ENCODE data around the gene RANBP17.

The RANBP17 gene

DNA sequence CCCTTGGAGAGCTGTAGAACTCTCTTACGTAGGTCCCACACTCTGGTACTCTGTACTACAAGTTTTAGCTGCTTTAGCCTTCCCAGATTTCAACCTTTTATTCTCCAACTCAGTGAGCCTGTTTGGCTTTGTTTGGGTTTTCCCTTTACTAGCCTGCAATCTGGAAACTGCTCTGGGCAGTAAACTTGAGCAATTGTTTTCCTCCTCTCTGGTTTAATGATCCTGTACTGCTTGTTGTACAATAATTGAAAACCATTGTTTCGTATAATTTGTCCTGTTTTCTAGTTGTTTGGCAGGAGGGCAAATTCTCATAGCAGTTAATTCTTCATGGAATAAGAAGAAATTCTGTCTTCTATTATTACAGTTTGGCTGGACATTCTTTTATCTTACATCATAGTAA lies 384.4 kb downstream of the RANBP17 start:
- DNase-seq: no peak

GRCh38 chr5:171249460-171249859 lies 387.6 kb downstream of the RANBP17 start:
- no peak for DNase-seq

DNA sequence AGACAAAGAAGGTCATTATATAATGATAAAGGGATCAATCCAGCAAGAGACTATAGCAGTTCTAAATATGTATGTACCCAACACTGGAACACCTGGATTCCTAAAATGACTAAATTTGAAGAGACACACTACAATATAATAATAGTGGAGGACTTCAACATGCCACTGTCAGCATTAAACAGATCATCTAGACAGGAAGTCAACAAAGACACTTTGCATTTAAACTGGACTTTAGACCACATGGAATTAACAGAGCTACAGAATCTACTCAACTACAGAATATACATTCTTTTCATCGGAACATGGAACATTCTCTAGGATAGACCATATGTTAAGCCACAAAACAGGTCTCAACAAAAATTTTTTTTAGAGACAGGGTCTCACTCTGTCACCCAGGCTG lies 388.9 kb downstream of the RANBP17 start:
- no peak for DNase-seq

DNA sequence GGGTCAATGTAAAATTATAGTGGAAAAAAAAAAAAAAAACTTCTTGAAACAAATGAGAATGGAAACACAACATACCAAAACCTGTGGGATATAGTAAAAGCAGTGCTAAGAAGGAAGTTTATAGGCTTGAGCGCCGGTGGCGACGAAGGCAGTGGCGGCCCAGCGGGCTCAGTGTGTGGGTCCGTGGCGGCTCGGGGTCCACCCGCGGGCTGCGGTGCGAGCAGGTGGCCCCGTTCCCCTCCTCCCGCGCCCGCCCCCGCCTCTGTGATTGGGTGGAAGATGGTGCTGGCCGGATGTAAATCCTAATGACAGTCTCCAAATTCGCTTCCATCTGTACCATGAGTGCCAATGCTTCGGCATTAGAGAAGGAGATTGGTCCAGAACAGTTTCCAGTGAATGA lies 389.7 kb downstream of the RANBP17 start:
- DNase-seq: no peak

GRCh38 chr5:171252674-171253073 lies 390.9 kb downstream of the RANBP17 start:
- DNase-seq: no peak

DNA sequence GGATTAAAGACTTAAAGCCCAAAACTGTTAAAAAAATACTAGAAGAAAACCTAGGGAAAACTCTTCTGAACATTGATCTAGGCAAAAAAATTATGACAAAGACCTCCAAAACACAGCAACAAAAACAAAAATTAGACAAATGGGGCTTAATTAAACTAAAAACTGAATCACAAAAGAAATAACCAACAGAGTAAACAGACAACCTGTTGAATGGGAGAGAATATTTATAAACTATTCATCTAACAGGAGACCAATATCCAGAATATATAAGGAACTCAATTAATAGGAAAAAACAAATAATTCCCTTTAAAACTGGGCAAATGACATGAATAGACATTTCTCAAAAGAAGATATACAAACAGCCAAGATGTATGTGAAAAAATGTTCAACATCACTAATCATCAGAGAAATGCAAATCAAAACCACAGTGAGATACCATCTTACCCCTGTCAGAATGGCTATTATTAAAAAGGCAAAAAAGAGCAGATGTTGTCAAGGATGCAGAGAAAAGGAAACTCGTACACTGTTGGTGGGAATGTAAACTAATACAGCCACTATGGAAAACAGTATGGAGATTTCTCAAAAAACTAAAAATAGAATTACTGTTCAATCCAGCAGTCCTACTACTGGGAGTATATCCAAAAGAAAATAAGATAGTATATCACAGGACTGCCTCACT lies 397.1 kb downstream of the RANBP17 start:
- DNase-seq: no peak

DNA sequence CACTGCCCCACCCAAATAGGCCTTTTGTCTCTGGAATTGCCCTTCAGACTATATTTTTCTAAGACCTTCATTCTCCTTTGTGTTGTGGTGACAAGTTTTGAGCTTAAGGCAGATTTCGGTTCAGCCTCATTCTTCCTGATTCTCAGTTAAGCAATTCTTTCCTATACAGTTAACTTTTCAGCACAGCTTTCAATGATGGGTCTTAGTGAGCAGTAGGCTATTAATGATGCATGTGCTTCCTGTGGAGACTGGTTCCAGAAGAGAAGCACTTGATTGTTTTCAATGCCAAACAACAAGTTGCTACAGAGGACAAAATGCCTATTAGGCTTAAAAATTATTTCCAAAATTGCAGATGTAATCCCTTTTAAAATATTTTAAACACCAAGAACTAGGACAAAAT lies 399.5 kb downstream of the RANBP17 start:
- DNase-seq: no peak

DNA sequence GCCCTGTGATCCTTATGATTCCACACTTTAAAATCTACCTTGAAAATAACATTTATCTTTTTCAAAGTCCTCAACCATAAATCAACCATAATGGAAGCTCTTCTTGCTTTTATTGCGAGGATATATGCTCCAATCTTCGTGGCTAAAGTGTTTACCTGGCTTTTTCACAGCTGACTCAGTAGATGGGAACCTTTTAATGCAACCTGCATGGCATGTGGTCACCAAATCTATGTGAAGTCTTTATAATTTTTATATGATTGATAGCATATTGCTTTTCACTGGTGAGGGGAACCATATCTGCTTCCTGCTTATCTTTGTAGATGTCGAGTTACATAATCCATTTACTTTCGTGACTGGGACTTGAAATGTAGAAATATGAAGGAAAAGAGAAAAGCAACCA lies 400.1 kb downstream of the RANBP17 start:
- no peak for DNase-seq

DNA sequence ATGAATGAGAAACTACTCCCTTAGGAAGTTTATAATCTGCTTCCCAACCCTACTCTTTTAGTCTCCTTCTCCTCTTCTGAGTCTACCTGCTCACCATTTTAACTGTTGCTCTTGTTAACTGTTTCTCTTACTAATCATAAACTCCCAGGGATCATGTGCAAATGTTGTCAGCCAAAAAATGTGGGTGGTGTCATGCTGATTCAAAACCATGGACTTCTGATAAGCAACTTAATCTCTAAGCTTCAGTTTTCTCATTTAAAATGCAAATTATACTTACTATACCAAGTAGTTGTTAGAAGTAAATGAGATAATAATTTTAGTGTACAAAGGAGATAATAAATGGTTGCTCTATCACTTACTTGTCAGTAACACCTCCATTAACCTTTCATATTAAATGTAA lies 401.4 kb downstream of the RANBP17 start:
- no peak for DNase-seq

DNA sequence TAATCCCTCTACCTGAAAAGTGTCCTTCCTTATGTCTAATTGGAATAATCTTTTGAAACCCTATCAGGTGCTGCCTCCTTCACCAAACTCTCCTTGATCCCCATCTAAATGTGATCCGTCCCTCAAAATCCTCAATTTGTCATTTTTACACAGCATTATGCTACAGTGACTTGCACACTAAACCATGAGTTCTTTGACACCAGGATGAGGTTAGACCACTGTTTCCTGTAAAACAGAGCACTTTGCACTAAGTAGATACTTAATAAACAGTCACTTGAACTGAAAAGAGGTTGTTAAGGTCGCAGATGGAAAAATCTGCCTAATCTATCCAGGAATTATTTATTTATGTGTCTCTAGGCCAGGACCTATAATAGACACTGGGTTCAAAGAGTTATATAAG lies 403.0 kb downstream of the RANBP17 start:
- DNase-seq: no peak

GRCh38 chr5:171268700-171269620 lies 407.1 kb downstream of the RANBP17 start:
- DNase-seq: no peak

- DNase-seq: no peak
Observed at GRCh38 chr5:171269717-171270116, 407.9 kb downstream of the RANBP17 start.

DNA sequence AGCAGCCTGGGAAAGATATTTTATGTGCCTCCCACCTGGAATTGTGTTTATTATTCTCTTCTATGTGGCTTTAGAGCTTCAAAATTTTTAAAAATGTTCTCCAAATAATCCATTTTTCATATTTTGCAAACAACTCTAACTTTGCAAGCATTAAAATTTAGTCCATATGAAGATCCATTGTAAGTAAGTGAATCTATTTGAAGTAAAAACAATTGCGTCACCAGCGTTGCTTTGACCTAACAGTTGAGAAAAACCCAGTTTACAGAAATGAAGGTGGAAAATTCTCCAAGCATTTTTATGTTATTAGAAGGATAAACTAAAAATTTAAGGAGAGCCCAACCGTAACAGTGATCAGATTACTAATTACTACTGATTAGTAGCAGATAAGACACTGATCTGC lies 408.3 kb downstream of the RANBP17 start:
- no peak for DNase-seq

GRCh38 chr5:171271798-171272197 lies 410.0 kb downstream of the RANBP17 start:
- no peak for DNase-seq

- no peak for DNase-seq
Observed at GRCh38 chr5:171272996-171273970, 411.5 kb downstream of the RANBP17 start.

DNA sequence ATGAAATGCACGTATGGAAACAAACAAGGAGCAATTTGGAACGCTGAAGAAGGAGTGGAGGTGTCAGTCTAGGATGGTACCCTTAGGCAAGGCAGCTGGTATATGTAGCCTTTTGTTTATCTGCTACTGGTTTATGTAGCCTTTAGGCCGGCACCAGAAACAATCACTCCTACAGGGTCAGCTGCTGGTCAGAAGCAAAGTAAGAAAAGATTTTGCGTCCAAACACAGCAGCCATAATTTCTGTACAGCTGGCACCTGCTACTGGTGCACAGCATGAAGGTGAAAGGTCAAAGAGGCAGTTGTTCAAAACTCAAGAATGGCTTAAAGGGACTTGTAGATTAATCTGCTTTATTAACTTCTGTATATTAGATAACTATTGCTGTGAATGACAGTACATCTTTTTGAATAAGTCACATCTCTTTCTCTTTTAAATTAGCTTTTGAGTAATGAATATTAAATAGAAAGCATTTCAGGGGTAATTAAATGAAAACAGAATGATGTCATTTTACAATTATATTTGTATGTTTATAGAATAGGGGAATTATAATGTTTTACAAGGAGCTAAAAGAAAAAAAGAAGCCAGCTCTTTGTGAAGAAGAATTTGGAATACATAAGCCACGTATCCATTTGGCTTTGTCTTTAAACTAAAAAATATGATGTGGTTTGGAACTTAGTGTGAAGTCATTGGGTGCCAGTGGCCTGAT lies 414.2 kb downstream of the RANBP17 start:
- DNase-seq: no peak

DNA sequence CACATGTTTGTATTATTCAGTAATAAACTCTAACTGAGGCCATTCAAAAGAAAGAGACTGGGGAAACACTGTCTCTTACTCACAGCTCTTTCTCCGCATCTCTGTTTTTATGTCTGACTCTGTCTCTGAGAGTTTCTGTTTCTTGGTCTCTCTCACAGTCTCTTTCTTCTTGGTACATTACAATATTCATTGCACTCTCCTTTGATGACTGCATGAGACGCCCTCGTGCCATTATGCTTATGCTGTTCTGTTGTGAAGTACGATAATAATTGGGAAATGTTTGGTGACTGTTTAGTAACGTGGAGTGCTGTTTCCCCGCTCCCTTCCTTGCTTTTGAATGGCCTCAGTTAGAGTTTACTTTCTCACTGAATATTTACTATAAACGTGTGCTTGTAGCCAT lies 421.9 kb downstream of the RANBP17 start:
- DNase-seq: no peak

DNA sequence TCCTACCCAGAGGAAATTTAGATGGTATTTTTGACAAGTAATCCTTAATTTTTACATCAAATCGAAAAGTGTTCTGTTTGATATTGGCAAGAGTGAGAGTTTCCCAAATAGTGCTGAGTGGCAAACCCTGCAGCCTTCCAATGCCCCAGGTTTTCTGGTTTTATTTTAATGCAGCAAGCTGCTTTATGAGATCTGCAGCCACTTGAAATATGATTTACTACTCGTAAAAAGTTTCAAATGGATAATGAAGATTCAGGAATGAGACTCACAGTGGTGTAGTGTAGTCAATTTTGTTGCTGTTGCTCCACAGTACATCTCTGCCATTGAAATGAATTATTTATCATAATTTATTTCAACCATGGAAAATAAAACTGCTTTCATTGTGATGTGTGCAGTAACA lies 423.6 kb downstream of the RANBP17 start:
- no peak for DNase-seq

DNA sequence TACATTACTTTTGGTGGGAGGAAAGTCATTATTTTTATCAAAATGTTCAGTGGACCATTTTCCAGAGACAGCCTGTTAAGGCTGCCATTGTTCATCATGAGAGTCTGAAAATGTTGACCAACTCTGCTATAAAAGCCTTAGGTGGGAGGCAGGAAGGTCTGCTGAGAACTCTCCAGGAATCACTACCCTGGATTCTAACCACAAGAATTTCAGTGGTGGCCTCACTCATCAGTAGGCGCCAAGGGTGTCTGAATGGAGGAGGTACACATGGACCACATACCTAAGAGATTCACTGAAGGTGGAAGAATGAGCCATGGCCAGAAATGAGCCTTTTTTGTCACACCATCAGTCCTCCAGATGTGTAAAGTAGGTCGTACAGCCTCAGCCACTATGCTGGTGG lies 426.2 kb downstream of the RANBP17 start:
- DNase-seq: no peak

DNA sequence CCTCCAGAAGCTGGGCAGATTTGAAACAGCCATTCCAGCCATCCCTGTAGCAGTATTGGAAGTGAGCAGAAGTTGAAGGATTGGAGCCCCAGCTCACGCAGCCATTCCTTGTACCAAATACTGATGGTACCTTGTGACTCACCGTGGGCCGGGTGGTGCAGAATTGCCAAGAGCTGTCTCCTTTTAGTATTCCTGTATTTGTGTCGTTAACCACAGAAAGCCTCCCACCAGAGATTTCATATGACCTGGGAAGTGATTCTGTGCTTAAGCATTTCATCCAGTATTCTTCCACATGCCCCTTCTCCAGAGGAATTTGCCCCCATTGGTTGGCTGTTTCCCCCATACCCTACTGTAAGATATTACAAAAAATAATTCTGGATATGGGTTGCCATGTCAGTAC lies 429.6 kb downstream of the RANBP17 start:
- no peak for DNase-seq

DNA sequence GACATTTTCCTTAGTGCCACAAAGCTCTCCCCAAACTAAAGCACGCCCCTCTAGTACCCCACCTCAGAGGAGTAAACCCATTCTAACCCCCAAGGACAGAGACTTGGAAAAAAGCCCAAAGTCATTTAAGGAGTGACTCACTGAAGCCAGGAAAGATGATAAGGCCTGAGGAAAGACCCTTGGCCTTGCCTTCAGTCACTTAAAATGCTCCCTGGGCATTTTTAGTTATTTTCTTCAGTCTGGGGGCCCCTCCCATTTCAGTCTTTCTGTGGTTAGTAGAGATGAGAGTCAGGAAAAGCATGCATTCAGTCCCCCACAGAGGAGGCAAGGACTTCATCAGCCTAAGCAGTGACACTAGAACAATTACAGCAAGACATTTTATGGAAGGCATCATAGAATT lies 433.5 kb downstream of the RANBP17 start:
- DNase-seq: no peak

Data from amygdala (tissue), 56 donors.